PC-9 (cell line): ENCODE results near the gene QRICH2.

Experiments
- EZH2 ChIP-seq: fragments of 200-600 bp; sonication (generic); IDR thresholded peaks from 2 replicates; pipeline ENCODE4 v1.8.0; 2017; ENCODE audit warnings: antibody characterized with exemption, low read depth
- TF ChIP-seq, protein P1 (sequence below): fragments of 200-600 bp; sonication (generic); conservative IDR thresholded peaks from 2 replicates; pipeline ENCODE4 v1.6.1; 2017; ENCODE audit warnings: mixed run types, antibody characterized with exemption, mild to moderate bottlenecking, moderate library complexity

DNA sequence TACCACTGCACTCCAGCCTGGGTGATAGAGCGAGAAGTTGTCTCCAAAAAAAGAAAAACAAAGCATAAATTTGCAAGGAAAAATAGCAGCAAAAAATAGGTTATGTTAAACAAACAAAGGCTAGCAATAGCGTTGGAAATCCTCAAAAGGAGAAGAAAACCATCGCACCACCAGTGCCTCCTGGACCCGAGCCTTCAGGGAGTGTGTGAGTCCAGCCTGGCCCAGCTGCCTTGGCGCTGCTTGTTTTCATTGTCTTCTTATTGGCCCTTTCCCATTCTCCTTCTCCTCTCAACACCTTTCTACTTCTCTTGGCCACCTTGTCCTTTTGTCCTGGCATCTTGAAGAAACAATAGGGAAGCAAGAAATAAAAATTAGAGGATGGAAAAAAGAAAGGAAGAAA is 47.4 kb downstream of the QRICH2 start:
- no peak for TF ChIP-seq EZH2
- TF ChIP-seq, protein P1, sequence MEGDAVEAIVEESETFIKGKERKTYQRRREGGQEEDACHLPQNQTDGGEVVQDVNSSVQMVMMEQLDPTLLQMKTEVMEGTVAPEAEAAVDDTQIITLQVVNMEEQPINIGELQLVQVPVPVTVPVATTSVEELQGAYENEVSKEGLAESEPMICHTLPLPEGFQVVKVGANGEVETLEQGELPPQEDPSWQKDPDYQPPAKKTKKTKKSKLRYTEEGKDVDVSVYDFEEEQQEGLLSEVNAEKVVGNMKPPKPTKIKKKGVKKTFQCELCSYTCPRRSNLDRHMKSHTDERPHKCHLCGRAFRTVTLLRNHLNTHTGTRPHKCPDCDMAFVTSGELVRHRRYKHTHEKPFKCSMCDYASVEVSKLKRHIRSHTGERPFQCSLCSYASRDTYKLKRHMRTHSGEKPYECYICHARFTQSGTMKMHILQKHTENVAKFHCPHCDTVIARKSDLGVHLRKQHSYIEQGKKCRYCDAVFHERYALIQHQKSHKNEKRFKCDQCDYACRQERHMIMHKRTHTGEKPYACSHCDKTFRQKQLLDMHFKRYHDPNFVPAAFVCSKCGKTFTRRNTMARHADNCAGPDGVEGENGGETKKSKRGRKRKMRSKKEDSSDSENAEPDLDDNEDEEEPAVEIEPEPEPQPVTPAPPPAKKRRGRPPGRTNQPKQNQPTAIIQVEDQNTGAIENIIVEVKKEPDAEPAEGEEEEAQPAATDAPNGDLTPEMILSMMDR, result no peak
